Measurements from ENCODE around the gene CTBP2. TPM values are rescaled to one million over a fixed set of nuclear protein-coding genes. Genes with fewer than 3 reads are reported as not detected.

The CTBP2 gene
- total RNA-seq, 1 experiment from 2014 or later, result 125 TPM

DNA sequence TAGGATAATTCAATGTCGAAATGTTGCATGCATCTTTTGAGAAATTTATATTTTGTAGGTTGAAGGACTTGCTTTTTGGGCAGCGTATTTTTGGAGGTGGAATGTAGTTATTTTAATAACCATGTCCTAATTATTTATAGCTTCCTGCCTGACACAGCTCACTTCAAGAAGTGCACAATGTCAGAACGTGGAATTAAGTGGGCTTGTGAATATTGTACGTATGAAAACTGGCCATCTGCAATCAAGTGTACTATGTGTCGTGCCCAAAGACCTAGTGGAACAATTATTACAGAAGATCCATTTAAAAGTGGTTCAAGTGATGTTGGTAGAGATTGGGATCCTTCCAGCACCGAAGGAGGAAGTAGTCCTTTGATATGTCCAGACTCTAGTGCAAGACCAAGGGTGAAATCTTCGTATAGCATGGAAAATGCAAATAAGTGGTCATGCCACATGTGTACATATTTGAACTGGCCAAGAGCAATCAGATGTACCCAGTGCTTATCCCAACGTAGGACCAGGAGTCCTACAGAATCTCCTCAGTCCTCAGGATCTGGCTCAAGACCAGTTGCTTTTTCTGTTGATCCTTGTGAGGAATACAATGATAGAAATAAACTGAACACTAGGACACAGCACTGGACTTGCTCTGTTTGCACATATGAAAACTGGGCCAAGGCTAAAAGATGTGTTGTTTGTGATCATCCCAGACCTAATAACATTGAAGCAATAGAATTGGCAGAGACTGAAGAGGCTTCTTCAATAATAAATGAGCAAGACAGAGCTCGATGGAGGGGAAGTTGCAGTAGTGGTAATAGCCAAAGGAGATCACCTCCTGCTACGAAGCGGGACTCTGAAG lies 217.8 kb downstream of the CTBP2 start:
- in situ Hi-C loops (cut with HindIII; ENCODE audit: low pct_unique_long_range_greater_than_20kb, low sequenced_read_pairs), result no loop called here
- POLR2A ChIA-PET, result no interaction called here
- H3K4me3 ChIP-seq (ENCODE audit: low read depth in 2 of 2, low read length in 2 of 2), result no peak overlapping the region
- intact Hi-C loops (cut with micrococcal nuclease; ENCODE audit: unreplicated experiment), result no loop called here
- BruUV-seq (replicated peaks), result TSS peak; percentile 27
- H3K27ac ChIP-seq (ENCODE audit: low read length), result no peak overlapping the region
- TF ChIP-seq, protein P1, sequence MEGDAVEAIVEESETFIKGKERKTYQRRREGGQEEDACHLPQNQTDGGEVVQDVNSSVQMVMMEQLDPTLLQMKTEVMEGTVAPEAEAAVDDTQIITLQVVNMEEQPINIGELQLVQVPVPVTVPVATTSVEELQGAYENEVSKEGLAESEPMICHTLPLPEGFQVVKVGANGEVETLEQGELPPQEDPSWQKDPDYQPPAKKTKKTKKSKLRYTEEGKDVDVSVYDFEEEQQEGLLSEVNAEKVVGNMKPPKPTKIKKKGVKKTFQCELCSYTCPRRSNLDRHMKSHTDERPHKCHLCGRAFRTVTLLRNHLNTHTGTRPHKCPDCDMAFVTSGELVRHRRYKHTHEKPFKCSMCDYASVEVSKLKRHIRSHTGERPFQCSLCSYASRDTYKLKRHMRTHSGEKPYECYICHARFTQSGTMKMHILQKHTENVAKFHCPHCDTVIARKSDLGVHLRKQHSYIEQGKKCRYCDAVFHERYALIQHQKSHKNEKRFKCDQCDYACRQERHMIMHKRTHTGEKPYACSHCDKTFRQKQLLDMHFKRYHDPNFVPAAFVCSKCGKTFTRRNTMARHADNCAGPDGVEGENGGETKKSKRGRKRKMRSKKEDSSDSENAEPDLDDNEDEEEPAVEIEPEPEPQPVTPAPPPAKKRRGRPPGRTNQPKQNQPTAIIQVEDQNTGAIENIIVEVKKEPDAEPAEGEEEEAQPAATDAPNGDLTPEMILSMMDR (IDR thresholded peaks at IDR 0.05), result no peak
- no peak for TF ChIP-seq TCF7L2 (IDR thresholded peaks at IDR 0.05; ENCODE audit: low read depth, low read length)
- no peak for TF ChIP-seq POLR2AphosphoS5 (IDR thresholded peaks at IDR 0.05; ENCODE audit: low read depth, low read length)
- TF ChIP-seq SIN3A (IDR thresholded peaks at IDR 0.05; ENCODE audit: borderline replicate concordance, insufficient read depth, low read depth, low read length), result no peak
- TF ChIP-seq, protein P2, sequence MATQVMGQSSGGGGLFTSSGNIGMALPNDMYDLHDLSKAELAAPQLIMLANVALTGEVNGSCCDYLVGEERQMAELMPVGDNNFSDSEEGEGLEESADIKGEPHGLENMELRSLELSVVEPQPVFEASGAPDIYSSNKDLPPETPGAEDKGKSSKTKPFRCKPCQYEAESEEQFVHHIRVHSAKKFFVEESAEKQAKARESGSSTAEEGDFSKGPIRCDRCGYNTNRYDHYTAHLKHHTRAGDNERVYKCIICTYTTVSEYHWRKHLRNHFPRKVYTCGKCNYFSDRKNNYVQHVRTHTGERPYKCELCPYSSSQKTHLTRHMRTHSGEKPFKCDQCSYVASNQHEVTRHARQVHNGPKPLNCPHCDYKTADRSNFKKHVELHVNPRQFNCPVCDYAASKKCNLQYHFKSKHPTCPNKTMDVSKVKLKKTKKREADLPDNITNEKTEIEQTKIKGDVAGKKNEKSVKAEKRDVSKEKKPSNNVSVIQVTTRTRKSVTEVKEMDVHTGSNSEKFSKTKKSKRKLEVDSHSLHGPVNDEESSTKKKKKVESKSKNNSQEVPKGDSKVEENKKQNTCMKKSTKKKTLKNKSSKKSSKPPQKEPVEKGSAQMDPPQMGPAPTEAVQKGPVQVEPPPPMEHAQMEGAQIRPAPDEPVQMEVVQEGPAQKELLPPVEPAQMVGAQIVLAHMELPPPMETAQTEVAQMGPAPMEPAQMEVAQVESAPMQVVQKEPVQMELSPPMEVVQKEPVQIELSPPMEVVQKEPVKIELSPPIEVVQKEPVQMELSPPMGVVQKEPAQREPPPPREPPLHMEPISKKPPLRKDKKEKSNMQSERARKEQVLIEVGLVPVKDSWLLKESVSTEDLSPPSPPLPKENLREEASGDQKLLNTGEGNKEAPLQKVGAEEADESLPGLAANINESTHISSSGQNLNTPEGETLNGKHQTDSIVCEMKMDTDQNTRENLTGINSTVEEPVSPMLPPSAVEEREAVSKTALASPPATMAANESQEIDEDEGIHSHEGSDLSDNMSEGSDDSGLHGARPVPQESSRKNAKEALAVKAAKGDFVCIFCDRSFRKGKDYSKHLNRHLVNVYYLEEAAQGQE (IDR thresholded peaks at IDR 0.05; ENCODE audit: insufficient read depth in 1 of 2, low read depth in 2 of 2, low read length in 1 of 2), result no peak
- CTCF ChIA-PET, result interaction anchor here (1.0 kb wide), 1 partner anchor 50 kb away, joined by 4 read pairs; no protein-coding TSS in a partner anchor
- DNase-seq (ENCODE audit: low read depth, low spot score) (no peak), ATAC-seq (no peak)
- no peaks in the 10 kb centered on the region for H3K36me3 ChIP-seq (ENCODE audit: control insufficient read depth, insufficient read depth, low read length)
- H3K9me3 ChIP-seq (ENCODE audit: control insufficient read depth, insufficient read depth, low read depth, low read length), result no peaks in the 10 kb centered on the region
- H3K4me1 ChIP-seq (ENCODE audit: control insufficient read depth, insufficient read depth, low read length), result peaks cover 15% of the 10 kb centered on the region
- no peaks in the 10 kb centered on the region for H3K27me3 ChIP-seq (ENCODE audit: control insufficient read depth, insufficient read depth, low read length)

DNA sequence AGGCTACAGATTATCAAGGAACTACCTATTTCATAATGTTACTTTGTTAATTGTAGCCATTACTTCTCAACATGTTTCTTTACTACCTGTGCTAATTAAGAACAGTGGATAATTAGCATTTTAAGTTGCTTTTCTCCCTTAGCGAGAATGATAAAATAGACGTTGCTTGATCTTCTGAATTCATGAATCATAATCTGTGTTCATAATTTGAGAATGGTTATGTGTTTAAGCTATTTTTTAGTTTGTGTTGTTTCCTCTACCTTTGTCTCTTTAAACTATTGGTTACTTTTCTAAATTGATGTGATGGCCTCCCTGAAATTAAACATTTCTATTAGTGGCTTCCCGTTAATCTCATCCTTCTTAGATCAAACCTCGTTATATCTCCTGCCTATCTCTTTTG lies 218.5 kb downstream of the CTBP2 start, which contains the start of gene ZRANB1:
Gene ZRANB1, plus strand, starts transcription at position 301 of the 400 bp plus-strand sequence. CDS start 371 bp downstream, outside the sequence.
- BruUV-seq (replicated peaks), result no TSS peak
- POLR2A ChIA-PET, result no interaction called here
- intact Hi-C loops (cut with micrococcal nuclease; ENCODE audit: unreplicated experiment), result no loop called here

More for the DNA sequence above, 218.5 kb downstream of the CTBP2 start, which contains the start of gene ZRANB1:
- DNase-seq (ENCODE audit: low read depth, low spot score), result no peak
- in situ Hi-C loops (cut with HindIII; ENCODE audit: low pct_unique_long_range_greater_than_20kb, low sequenced_read_pairs), result no loop called here
- Histone ChIP-seq H3K9me3 (ENCODE audit: control insufficient read depth, insufficient read depth, low read depth, low read length) (no peaks in the 10 kb centered on the region), H3K4me3 (ENCODE audit: low read depth in 2 of 2, low read length in 2 of 2) (no peak within 1 kb of the TSS), H3K27me3 (ENCODE audit: control insufficient read depth, insufficient read depth, low read length) (no peaks in the 10 kb centered on the region), H3K27ac (ENCODE audit: low read length) (no peak within 1 kb of the TSS), H3K4me1 (ENCODE audit: control insufficient read depth, insufficient read depth, low read length) (peaks cover 12% of the 10 kb centered on the region), H3K36me3 (ENCODE audit: control insufficient read depth, insufficient read depth, low read length) (no peaks in the 10 kb centered on the region)
- TF ChIP-seq, protein P2 (IDR thresholded peaks at IDR 0.05; ENCODE audit: insufficient read depth in 1 of 2, low read depth in 2 of 2, low read length in 1 of 2), result no peak
- no peak for TF ChIP-seq POLR2AphosphoS5 (IDR thresholded peaks at IDR 0.05; ENCODE audit: low read depth, low read length)
- TF ChIP-seq TCF7L2 (IDR thresholded peaks at IDR 0.05; ENCODE audit: low read depth, low read length), result no peak
- TF ChIP-seq, protein P1 (IDR thresholded peaks at IDR 0.05), result no peak
- no peak for TF ChIP-seq SIN3A (IDR thresholded peaks at IDR 0.05; ENCODE audit: borderline replicate concordance, insufficient read depth, low read depth, low read length)
- no peak for ATAC-seq
- CTCF ChIA-PET, result interaction anchor here (1.0 kb wide), 1 partner anchor 51 kb away, joined by 4 read pairs; no protein-coding TSS in a partner anchor

All from Panc1 (cell line).